ENCODE measurements around the gene TTC34. TPM values are rescaled to one million over a fixed set of nuclear protein-coding genes. Genes with fewer than 3 reads are reported as not detected.
A peak's percentile ranks its signal among the peaks of the same experiment; 100 is the strongest.

The TTC34 gene
- total and polyA plus RNA-seq, 7 donors, result 0.01 to 0.15 (median 0.04) TPM

- no peak for TF ChIP-seq CTCF (IDR thresholded peaks at IDR 0.05)
- H3K27ac ChIP-seq, result no peak overlapping the region
- intact Hi-C loops (cut with DNase I), result no loop called here
- WGBS, 3 donors, result 50 to 66% (median 64%) methylated on average over 13 to 15 of the region's 15 CpGs
- H3K4me3 ChIP-seq, result no peak overlapping the region
- H3K4me1 ChIP-seq, result no peaks in the 10 kb centered on the region
- peak in 1 of 2 donors; percentile 3 for DNase-seq
- H3K27me3 ChIP-seq (ENCODE audit: insufficient read depth in 3 of 3, low read length in 2 of 3), result peaks cover 0 to 9% (median 9%) of the 10 kb centered on the region in 3 donors
- no peak for ATAC-seq
- H3K9me3 ChIP-seq, result peaks cover 5% of the 10 kb centered on the region
- no peaks in the 10 kb centered on the region for H3K36me3 ChIP-seq (ENCODE audit: insufficient read depth in 1 of 2, low read depth in 1 of 2)
Observed at GRCh38 chr1:2815551-2815950, 14.1 kb upstream of the TTC34 start.

- intact Hi-C loops (cut with DNase I), result no loop called here
- DNase-seq, result peak; percentile 1 to 26
- Histone ChIP-seq H3K4me3 (no peak overlapping the region), H3K27ac (no peak overlapping the region), H3K36me3 (ENCODE audit: insufficient read depth in 1 of 2, low read depth in 1 of 2) (no peaks in the 10 kb centered on the region), H3K4me1 (no peaks in the 10 kb centered on the region), H3K27me3 (ENCODE audit: insufficient read depth in 3 of 3, low read length in 2 of 3) (peaks cover 0 to 10% (median 9%) of the 10 kb centered on the region in 3 donors), H3K9me3 (peaks cover 5% of the 10 kb centered on the region)
- 79 to 82% (median 80%) methylated on average over 24 of the region's 24 CpGs for WGBS, 3 donors
- ATAC-seq, result no peak
- TF ChIP-seq CTCF (IDR thresholded peaks at IDR 0.05), result no peak
Observed at GRCh38 chr1:2814511-2815075, 13.1 kb upstream of the TTC34 start.

GRCh38 chr1:2812939-2813653 lies 11.6 kb upstream of the TTC34 start:
- 93 to 95% (median 94%) methylated on average over 30 to 34 of the region's 34 CpGs for WGBS, 3 donors
- intact Hi-C loops (cut with DNase I), result no loop called here

GRCh38 chr1:2812136-2812535 lies 10.6 kb upstream of the TTC34 start:
- TF ChIP-seq CTCF (IDR thresholded peaks at IDR 0.05), result no peak
- DNase-seq, result no peak
- Histone ChIP-seq H3K4me1 (no peaks in the 10 kb centered on the region), H3K27me3 (ENCODE audit: insufficient read depth in 3 of 3, low read length in 2 of 3) (peaks cover 0 to 10% (median 7%) of the 10 kb centered on the region in 3 donors), H3K36me3 (ENCODE audit: insufficient read depth in 1 of 2, low read depth in 1 of 2) (no peaks in the 10 kb centered on the region), H3K4me3 (no peak overlapping the region), H3K9me3 (peaks cover 5% of the 10 kb centered on the region), H3K27ac (no peak overlapping the region)
- 78 to 83% (median 79%) methylated on average over 7 of the region's 7 CpGs for WGBS, 3 donors
- intact Hi-C loops (cut with DNase I), result no loop called here
- ATAC-seq, result no peak

More at GRCh38 chr1:2812939-2813653, 11.6 kb upstream of the TTC34 start:
- Histone ChIP-seq H3K27me3 (ENCODE audit: insufficient read depth in 3 of 3, low read length in 2 of 3) (peaks cover 0 to 10% (median 9%) of the 10 kb centered on the region in 3 donors), H3K9me3 (peaks cover 5% of the 10 kb centered on the region), H3K4me1 (no peaks in the 10 kb centered on the region), H3K27ac (no peak overlapping the region), H3K4me3 (no peak overlapping the region), H3K36me3 (ENCODE audit: insufficient read depth in 1 of 2, low read depth in 1 of 2) (no peaks in the 10 kb centered on the region)
- TF ChIP-seq CTCF (IDR thresholded peaks at IDR 0.05), result no peak
- ATAC-seq (no peak), DNase-seq (no peak)
